HG03097 (cell line): ENCODE measurements around the gene MEIS1.

Experiments
- ATAC-seq: cut with Tn5 transposase; IDR thresholded peaks from one replicate; pipeline ENCODE4 v1.9.1; 2021; ENCODE audit not compliant: unreplicated experiment, low FRiP score

Gene MEIS1

GRCh38 chr2:66497431-66498288 is 62.7 kb downstream of the MEIS1 start:
- no peak for ATAC-seq

GRCh38 chr2:66498289-66498975 is 63.5 kb downstream of the MEIS1 start:
- ATAC-seq, result no peak

- no peak for ATAC-seq
Observed at GRCh38 chr2:66501267-66501666, 66.3 kb downstream of the MEIS1 start.

GRCh38 chr2:66506265-66506664 is 71.3 kb downstream of the MEIS1 start:
- ATAC-seq, result no peak

GRCh38 chr2:66507673-66508201 is 72.8 kb downstream of the MEIS1 start:
- ATAC-seq, result no peak

GRCh38 chr2:66508484-66509071 is 73.7 kb downstream of the MEIS1 start:
- ATAC-seq, result no peak

- ATAC-seq, result no peak
Observed at GRCh38 chr2:66509326-66509811, 74.4 kb downstream of the MEIS1 start.

- no peak for ATAC-seq
Observed at GRCh38 chr2:66512626-66513025, 77.7 kb downstream of the MEIS1 start.

GRCh38 chr2:66515743-66516142 is 80.8 kb downstream of the MEIS1 start:
- ATAC-seq, result no peak

- ATAC-seq, result no peak
Observed at GRCh38 chr2:66516499-66516898, 81.6 kb downstream of the MEIS1 start.

GRCh38 chr2:66517772-66518171 is 82.8 kb downstream of the MEIS1 start:
- ATAC-seq, result no peak

GRCh38 chr2:66519264-66519843 is 84.4 kb downstream of the MEIS1 start:
- ATAC-seq, result no peak

GRCh38 chr2:66521291-66521922 is 86.5 kb downstream of the MEIS1 start:
- ATAC-seq, result no peak

GRCh38 chr2:66522611-66523376 is 87.9 kb downstream of the MEIS1 start:
- no peak for ATAC-seq

GRCh38 chr2:66523377-66523969 is 88.5 kb downstream of the MEIS1 start:
- ATAC-seq, result no peak

- no peak for ATAC-seq
Observed at GRCh38 chr2:66523990-66524389, 89.1 kb downstream of the MEIS1 start.

GRCh38 chr2:66525606-66526005 is 90.7 kb downstream of the MEIS1 start:
- no peak for ATAC-seq

GRCh38 chr2:66526180-66526579 is 91.3 kb downstream of the MEIS1 start:
- ATAC-seq, result no peak
